ENCODE measurements around the gene PTAR1.
A peak's percentile ranks its signal among the peaks of the same experiment; 100 is the strongest.

The PTAR1 gene

GRCh38 chr9:69673311-69673640 is 86.5 kb downstream of the PTAR1 start:
- DNase-seq (ENCODE audit: low read depth) = no peak

DNA sequence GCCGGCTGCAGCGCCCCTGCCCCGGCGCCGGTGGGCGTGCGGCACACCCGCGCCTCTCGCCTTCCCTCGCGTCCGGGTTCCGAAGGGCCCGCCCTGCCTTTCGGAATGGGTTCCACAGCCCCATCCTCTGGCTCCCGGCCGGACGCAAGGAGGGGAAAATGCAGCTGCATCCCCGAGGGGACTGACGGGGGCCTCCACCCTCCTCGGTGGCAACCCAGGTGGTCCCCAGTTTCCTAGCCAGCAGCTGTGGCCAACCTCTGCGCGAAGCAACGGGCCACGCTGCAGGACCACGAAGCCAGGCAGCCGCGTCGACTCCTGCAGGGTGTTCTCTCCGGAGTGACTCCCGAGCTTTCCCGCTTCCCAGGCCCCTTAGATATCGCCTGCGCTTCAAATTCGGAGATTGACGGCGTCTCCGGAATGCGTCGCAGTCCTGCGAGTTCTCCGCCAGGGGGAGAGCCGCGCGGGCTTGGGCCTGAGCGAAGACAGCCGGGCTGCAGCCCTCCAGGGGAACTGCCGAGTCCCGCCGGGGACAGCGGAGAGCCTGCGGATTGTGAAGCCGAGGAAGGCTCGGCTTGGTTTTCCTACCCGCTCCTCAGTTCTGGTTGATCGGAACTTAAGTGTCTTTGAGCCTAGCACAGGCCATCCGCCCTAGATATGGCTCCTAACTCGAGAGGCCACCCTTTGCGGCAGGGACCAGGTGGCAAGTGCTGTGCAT is 87.1 kb downstream of the PTAR1 start:
- peak; percentile 69 for DNase-seq (ENCODE audit: low read depth)

GRCh38 chr9:69671879-69672595 is 87.8 kb downstream of the PTAR1 start, which contains the start of gene APBA1:
Gene APBA1 (minus strand): TSS chr9:69672371.
- peak; percentile 40 for DNase-seq (ENCODE audit: low read depth)

DNA sequence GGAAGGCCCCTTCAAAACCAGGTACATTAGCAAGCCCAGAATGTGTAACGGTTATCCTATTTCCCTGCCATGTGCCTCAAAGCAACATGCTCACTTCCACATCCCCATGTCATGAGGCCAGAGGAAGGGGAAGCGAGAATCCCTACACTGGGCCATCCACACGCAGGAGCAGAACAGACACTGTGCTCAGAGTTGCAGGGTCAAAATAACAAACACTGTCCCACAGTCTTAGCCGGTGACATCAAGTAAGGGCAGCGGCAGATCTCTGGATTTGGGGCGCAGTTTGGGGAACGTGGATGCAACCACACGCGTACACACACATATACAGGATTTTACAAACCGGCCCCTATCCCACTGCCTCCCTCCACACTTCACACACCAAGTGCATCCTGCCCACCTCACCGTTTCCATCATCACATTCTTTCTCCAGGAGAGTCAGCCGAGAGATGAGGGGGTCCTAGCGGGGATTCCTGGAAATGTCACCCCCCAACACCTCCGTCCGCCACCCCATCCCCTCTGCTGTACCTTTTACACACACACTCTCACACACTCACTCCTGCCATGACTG is 88.4 kb downstream of the PTAR1 start:
- DNase-seq (ENCODE audit: low read depth) = no peak

- no peak for DNase-seq (ENCODE audit: low read depth)
These were observed 92.5 kb downstream of the PTAR1 start for GRCh38 chr9:69667306-69667705.

DNA sequence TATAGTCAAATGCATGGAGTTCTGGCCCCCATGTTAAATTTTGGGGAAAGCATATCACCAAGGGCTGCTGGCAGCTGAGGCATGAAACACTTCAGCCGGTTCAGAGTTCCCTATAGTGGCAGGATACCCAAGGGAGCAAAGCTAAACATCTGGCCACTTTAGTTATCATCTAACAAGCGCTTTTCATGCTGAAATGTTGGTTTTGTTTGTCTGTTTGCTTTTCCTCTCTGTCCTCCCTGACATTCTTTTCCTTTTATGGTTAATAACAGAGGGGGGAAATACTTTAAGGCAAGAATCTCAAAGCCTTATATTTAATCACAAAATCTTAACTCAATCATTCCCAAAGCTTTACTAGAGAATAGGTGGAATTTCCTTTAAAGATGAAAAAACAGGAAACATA is 99.5 kb downstream of the PTAR1 start:
- DNase-seq (ENCODE audit: low read depth) = no peak

Measured in activated T-cell treated with anti-CD3 and anti-CD28 coated beads for 48 hours (primary cell).